Measurements from ENCODE around the gene LRPPRC. TPM values are rescaled to one million over a fixed set of nuclear protein-coding genes. Genes with fewer than 3 reads are reported as not detected.

Gene LRPPRC
- total and polyA plus RNA-seq, 10 of the 15 experiments (the other 5 are each of a cell fraction or from before 2014, with no cell fraction given): 34.1 to 152 (median 97.0) TPM

DNA sequence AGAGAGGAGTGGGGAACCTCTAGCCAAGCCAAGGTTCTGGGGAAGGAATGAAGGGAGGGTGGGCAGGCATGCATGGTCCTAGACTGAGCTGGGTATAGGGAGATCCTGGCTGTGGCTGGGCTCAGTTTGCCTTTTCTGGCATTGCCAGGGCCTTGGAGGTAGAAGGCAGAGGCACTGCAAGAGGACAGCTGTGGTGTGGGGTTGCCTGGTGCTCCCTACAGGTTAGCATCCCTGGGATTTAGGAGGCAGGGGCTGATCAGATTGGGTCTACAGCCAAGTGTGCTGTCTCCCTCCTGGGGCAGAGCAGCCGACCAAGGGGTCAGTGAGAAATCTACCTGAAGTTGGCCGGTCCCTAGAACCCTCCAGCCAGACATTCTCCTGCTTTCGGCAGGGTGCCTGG lies 141.1 kb downstream of the LRPPRC start:
- BruUV-seq (replicated peaks): no TSS peak
- H3K79me2 ChIP-seq (ENCODE audit: control insufficient read depth, insufficient read depth, low read length): no peaks in the 10 kb centered on the region
- H2AFZ ChIP-seq (ENCODE audit: control insufficient read depth, low read depth, low read length): no peak overlapping the region
- FAIRE-seq (no peak), ATAC-seq (no peak), DNase-seq (ENCODE audit: low read depth, low spot score) (no peak)
- WGBS (ENCODE audit: insufficient coverage, insufficient replicate concordance, low lambda C conversion rate, missing lambda C conversion rate): 62% methylated on average over 3 of the region's 3 CpGs
- H3K4me2 ChIP-seq (ENCODE audit: control insufficient read depth, insufficient read depth): no peak overlapping the region
- ChIA-PET CTCF (no interaction called here), SMC1A (ENCODE audit: uncharacterized antibody, unreplicated experiment) (no interaction called here), RAD21 (ENCODE audit: unreplicated experiment) (no interaction called here), POLR2A (no interaction called here)
- H3K9me3 ChIP-seq (replicated peaks; ENCODE audit: control insufficient read depth, insufficient read depth, low read length): no peaks in the 10 kb centered on the region
- H3K4me1 ChIP-seq (ENCODE audit: control insufficient read depth, insufficient read depth, low read length): no peaks in the 10 kb centered on the region
- H3K36me3 ChIP-seq (ENCODE audit: control insufficient read depth in 2 of 2, insufficient read depth in 2 of 2, low read length in 1 of 2): no peaks in the 10 kb centered on the region
- H3K27me3 ChIP-seq (replicated peaks in 1 of 2; ENCODE audit: control insufficient read depth in 2 of 2, insufficient read depth in 2 of 2, low read length in 1 of 2): no peaks in the 10 kb centered on the region
- no peak overlapping the region for H3K27ac ChIP-seq (ENCODE audit: control insufficient read depth, insufficient read depth)
- no peak overlapping the region for H3K4me3 ChIP-seq
- H3K9ac ChIP-seq (ENCODE audit: control insufficient read depth, insufficient read depth, low read length): no peak overlapping the region
- no peaks in the 10 kb centered on the region for H4K20me1 ChIP-seq (ENCODE audit: control insufficient read depth, insufficient read depth)
- intact Hi-C loops (cut with micrococcal nuclease; ENCODE audit: unreplicated experiment) (no loop called here), in situ Hi-C loops (cut with MboI) (no loop called here)
- no peak for TF ChIP-seq MYC (IDR thresholded peaks at IDR 0.05; ENCODE audit: insufficient read depth, insufficient read length, insufficient replicate concordance, low read length, severe bottlenecking)
- TF ChIP-seq MEF2A (IDR thresholded peaks at IDR 0.05; ENCODE audit: insufficient read depth, low read depth, low read length): no peak
- TF ChIP-seq HDGF (IDR thresholded peaks at IDR 0.05): no peak
- TF ChIP-seq TCF3 (IDR thresholded peaks at IDR 0.05; ENCODE audit: borderline replicate concordance, insufficient read depth, low read depth, low read length): no peak
- no peak for TF ChIP-seq NR2C2 (IDR thresholded peaks at IDR 0.05; ENCODE audit: borderline replicate concordance, control insufficient read depth, insufficient read length, low read depth)
- TF ChIP-seq RELA (IDR thresholded peaks at IDR 0.05; ENCODE audit: borderline replicate concordance, partially characterized antibody): no peak
- no peak for TF ChIP-seq YBX1 (IDR thresholded peaks at IDR 0.05)
- no peak for TF ChIP-seq FOXM1 (IDR thresholded peaks at IDR 0.05; ENCODE audit: low read depth, low read length)
- no peak for TF ChIP-seq ATF2 (IDR thresholded peaks at IDR 0.05; ENCODE audit: low read length)
- no peak for TF ChIP-seq CBFB (IDR thresholded peaks at IDR 0.05; ENCODE audit: low read depth)
- no peak for TF ChIP-seq SREBF2 (IDR thresholded peaks at IDR 0.05; ENCODE audit: low read length)
- TF ChIP-seq CUX1 (IDR thresholded peaks at IDR 0.05; ENCODE audit: insufficient replicate concordance, low read depth, low read length): no peak
- no peak for TF ChIP-seq POLR2AphosphoS2 (IDR thresholded peaks at IDR 0.05; ENCODE audit: low read depth, low read length)
- no peak for TF ChIP-seq RBBP5 (conservative IDR thresholded peaks at IDR 0.05)
- TF ChIP-seq LARP7 (IDR thresholded peaks at IDR 0.05): no peak
- TF ChIP-seq EP300 (IDR thresholded peaks at IDR 0.05; ENCODE audit: borderline replicate concordance in 1 of 2, control insufficient read depth in 1 of 2, low read depth in 2 of 2, low read length in 2 of 2): no peak
